ENCODE measurements around the gene AKAP9.
A peak's percentile ranks its signal among the peaks of the same experiment; 100 is the strongest.

AKAP9 gene

DNA sequence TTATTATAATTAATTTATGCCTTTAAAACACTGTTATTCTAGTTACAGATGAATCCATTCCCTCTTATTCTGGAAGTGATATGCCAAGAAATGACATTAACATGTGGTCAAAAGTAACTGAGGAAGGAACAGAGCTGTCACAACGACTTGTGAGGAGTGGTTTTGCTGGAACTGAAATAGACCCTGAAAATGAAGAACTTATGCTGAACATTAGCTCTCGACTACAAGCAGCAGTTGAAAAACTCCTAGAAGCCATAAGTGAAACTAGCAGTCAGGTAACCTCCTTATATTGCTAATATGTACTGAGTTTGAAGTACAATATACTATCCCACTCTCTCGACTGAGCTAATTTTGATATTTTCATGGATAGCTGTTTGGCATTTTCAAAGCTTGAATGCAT, 112.0 kb downstream of the AKAP9 start:
- no peak overlapping the region for H3K4me3 ChIP-seq (ENCODE audit: control insufficient read depth in 1 of 7, extremely low read depth in 1 of 7, insufficient read depth in 4 of 7, low read depth in 2 of 7, low read length in 6 of 7)
- H3K9me3 ChIP-seq (ENCODE audit: control extremely low read depth in 1 of 5, control insufficient read depth in 4 of 5, insufficient read depth in 2 of 5, low read depth in 1 of 5, low read length in 4 of 5) = no peaks in the 10 kb centered on the region
- H3K36me3 ChIP-seq (ENCODE audit: control insufficient read depth in 4 of 4, insufficient read depth in 4 of 4, low read length in 3 of 4) = peaks cover 8 to 25% (median 16%) of the 10 kb centered on the region in 4 experiments
- H3K4me1 ChIP-seq (ENCODE audit: control extremely low read depth in 1 of 4, control insufficient read depth in 4 of 4, insufficient read depth in 4 of 4, low read length in 3 of 4) = peaks cover 0 to 12% (median 6%) of the 10 kb centered on the region in 4 experiments
- no peaks in the 10 kb centered on the region for H3K27me3 ChIP-seq (replicated peaks in 2 of 5; ENCODE audit: control insufficient read depth in 4 of 5, insufficient read depth in 5 of 5, low read length in 4 of 5)
- WGBS (ENCODE audit: insufficient coverage) = 0% methylated on average over 1 of the region's 3 CpGs
- H3K27ac ChIP-seq (ENCODE audit: insufficient read depth in 1 of 2, low read depth in 1 of 2, low read length in 2 of 2, poor library complexity in 1 of 2, severe bottlenecking in 2 of 2) = no peak overlapping the region
- ChIA-PET POLR2A (no interaction called here), CTCF (no interaction called here)
- DNase-seq = peak in 2 of 3 donors; percentile 42 to 53

DNA sequence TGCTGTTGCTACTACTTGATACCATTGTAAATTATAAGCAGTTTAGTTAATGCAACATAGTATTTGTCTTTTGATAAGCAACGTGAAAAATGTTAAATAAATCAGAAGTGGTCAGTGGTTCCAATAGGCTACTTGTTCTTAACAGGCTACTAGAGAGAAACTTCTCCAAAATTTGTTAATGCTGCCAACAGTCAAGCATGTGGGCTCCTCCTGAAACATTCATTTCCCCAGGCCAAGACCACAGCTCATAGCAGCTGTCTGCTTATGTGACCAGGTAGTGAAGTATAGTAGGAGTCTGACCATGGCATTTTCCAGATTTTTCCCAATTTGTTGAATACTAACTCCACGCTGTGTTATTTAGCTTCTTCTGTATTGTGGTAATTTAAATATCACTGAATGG, 112.7 kb downstream of the AKAP9 start:
- CTCF ChIA-PET = no interaction called here
- WGBS (ENCODE audit: insufficient coverage) = no CpG with 5 or more reads among the region's 2 CpGs
- POLR2A ChIA-PET = interaction anchor here (0.6 kb wide), 1 partner anchor 21 kb away, joined by 4 read pairs; no protein-coding TSS in a partner anchor

DNA sequence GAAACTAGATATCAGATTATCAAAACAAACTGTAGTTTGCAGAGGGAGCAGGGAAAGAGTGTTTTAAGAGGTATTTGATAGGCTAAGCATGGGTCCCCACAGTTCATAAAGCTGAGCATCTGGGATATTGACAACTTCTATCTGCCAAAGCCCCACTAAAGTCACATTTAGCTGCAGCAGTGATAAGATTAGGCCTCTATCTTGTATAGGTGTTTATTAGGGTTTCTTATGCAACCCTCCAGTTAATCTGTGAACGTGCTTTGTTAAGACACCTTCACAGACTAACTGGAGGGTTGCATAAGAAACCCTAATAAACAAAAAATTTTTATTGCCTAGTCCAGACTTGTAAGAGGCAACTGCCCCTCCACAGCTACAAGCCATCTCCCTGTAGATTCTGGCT, 115.6 kb downstream of the AKAP9 start:
- 100% methylated on average over 1 of the region's 1 CpG for WGBS (ENCODE audit: insufficient coverage)
- peaks cover 0 to 10% (median 5%) of the 10 kb centered on the region in 4 experiments for H3K36me3 ChIP-seq (ENCODE audit: control insufficient read depth in 4 of 4, insufficient read depth in 4 of 4, low read length in 3 of 4)
- DNase-seq = no peak
- H3K4me3 ChIP-seq (ENCODE audit: control insufficient read depth in 1 of 7, extremely low read depth in 1 of 7, insufficient read depth in 4 of 7, low read depth in 2 of 7, low read length in 6 of 7) = no peak overlapping the region
- ChIA-PET POLR2A (no interaction called here), CTCF (no interaction called here)
- no peaks in the 10 kb centered on the region for H3K27me3 ChIP-seq (replicated peaks in 2 of 5; ENCODE audit: control insufficient read depth in 4 of 5, insufficient read depth in 5 of 5, low read length in 4 of 5)
- peaks cover 0 to 28% (median 10%) of the 10 kb centered on the region in 4 experiments for H3K4me1 ChIP-seq (ENCODE audit: control extremely low read depth in 1 of 4, control insufficient read depth in 4 of 4, insufficient read depth in 4 of 4, low read length in 3 of 4)
- H3K9me3 ChIP-seq (ENCODE audit: control extremely low read depth in 1 of 5, control insufficient read depth in 4 of 5, insufficient read depth in 2 of 5, low read depth in 1 of 5, low read length in 4 of 5) = no peaks in the 10 kb centered on the region
- H3K27ac ChIP-seq (ENCODE audit: insufficient read depth in 1 of 2, low read depth in 1 of 2, low read length in 2 of 2, poor library complexity in 1 of 2, severe bottlenecking in 2 of 2) = no peak overlapping the region

More for the DNA sequence above, 112.7 kb downstream of the AKAP9 start:
- no peaks in the 10 kb centered on the region for H3K9me3 ChIP-seq (ENCODE audit: control extremely low read depth in 1 of 5, control insufficient read depth in 4 of 5, insufficient read depth in 2 of 5, low read depth in 1 of 5, low read length in 4 of 5)
- peaks cover 0 to 18% (median 9%) of the 10 kb centered on the region in 4 experiments for H3K4me1 ChIP-seq (ENCODE audit: control extremely low read depth in 1 of 4, control insufficient read depth in 4 of 4, insufficient read depth in 4 of 4, low read length in 3 of 4)
- no peak overlapping the region for H3K27ac ChIP-seq (ENCODE audit: insufficient read depth in 1 of 2, low read depth in 1 of 2, low read length in 2 of 2, poor library complexity in 1 of 2, severe bottlenecking in 2 of 2)
- H3K4me3 ChIP-seq (ENCODE audit: control insufficient read depth in 1 of 7, extremely low read depth in 1 of 7, insufficient read depth in 4 of 7, low read depth in 2 of 7, low read length in 6 of 7) = no peak overlapping the region
- DNase-seq = no peak
- peaks cover 6 to 24% (median 15%) of the 10 kb centered on the region in 4 experiments for H3K36me3 ChIP-seq (ENCODE audit: control insufficient read depth in 4 of 4, insufficient read depth in 4 of 4, low read length in 3 of 4)
- H3K27me3 ChIP-seq (replicated peaks in 2 of 5; ENCODE audit: control insufficient read depth in 4 of 5, insufficient read depth in 5 of 5, low read length in 4 of 5) = no peaks in the 10 kb centered on the region

DNA sequence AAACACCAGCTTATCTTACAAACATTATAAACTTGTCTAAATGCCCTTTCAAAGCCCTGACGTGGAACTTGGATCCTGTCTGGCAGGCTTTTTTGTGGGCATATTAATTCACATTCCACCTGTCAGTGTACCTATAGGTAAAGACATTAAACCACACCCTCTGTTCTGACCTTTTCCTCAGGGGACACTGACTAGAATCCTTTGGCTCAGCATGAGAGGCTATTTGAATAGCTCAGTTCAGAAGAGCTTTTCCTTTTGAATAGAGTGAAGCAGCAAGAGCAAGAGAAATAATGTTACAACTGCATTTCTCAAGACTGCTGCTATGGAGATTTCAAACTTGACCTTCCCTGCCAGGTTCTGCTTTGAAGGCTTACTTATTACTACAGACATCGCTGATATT, 116.7 kb downstream of the AKAP9 start:
- H3K9me3 ChIP-seq (ENCODE audit: control extremely low read depth in 1 of 5, control insufficient read depth in 4 of 5, insufficient read depth in 2 of 5, low read depth in 1 of 5, low read length in 4 of 5) = no peaks in the 10 kb centered on the region
- ChIA-PET POLR2A (no interaction called here), CTCF (no interaction called here)
- H3K4me3 ChIP-seq (ENCODE audit: control insufficient read depth in 1 of 7, extremely low read depth in 1 of 7, insufficient read depth in 4 of 7, low read depth in 2 of 7, low read length in 6 of 7) = no peak overlapping the region
- DNase-seq = no peak
- peaks cover 0 to 28% (median 10%) of the 10 kb centered on the region in 4 experiments for H3K4me1 ChIP-seq (ENCODE audit: control extremely low read depth in 1 of 4, control insufficient read depth in 4 of 4, insufficient read depth in 4 of 4, low read length in 3 of 4)
- 95% methylated on average over 2 of the region's 2 CpGs for WGBS (ENCODE audit: insufficient coverage)
- H3K27me3 ChIP-seq (replicated peaks in 2 of 5; ENCODE audit: control insufficient read depth in 4 of 5, insufficient read depth in 5 of 5, low read length in 4 of 5) = no peaks in the 10 kb centered on the region
- peaks cover 3 to 10% (median 5%) of the 10 kb centered on the region in 4 experiments for H3K36me3 ChIP-seq (ENCODE audit: control insufficient read depth in 4 of 4, insufficient read depth in 4 of 4, low read length in 3 of 4)
- H3K27ac ChIP-seq (ENCODE audit: insufficient read depth in 1 of 2, low read depth in 1 of 2, low read length in 2 of 2, poor library complexity in 1 of 2, severe bottlenecking in 2 of 2) = no peak overlapping the region

- peak; percentile 7 to 68 (median 57) for DNase-seq
- H3K9me3 ChIP-seq (ENCODE audit: control extremely low read depth in 1 of 5, control insufficient read depth in 4 of 5, insufficient read depth in 2 of 5, low read depth in 1 of 5, low read length in 4 of 5) = no peaks in the 10 kb centered on the region
- no peaks in the 10 kb centered on the region for H3K27me3 ChIP-seq (replicated peaks in 2 of 5; ENCODE audit: control insufficient read depth in 4 of 5, insufficient read depth in 5 of 5, low read length in 4 of 5)
- peaks cover 7 to 10% (median 7%) of the 10 kb centered on the region in 4 experiments for H3K36me3 ChIP-seq (ENCODE audit: control insufficient read depth in 4 of 4, insufficient read depth in 4 of 4, low read length in 3 of 4)
- peaks cover 0 to 25% (median 8%) of the 10 kb centered on the region in 4 experiments for H3K4me1 ChIP-seq (ENCODE audit: control extremely low read depth in 1 of 4, control insufficient read depth in 4 of 4, insufficient read depth in 4 of 4, low read length in 3 of 4)
- ChIA-PET CTCF (no interaction called here), POLR2A (no interaction called here)
- peak overlapping the region in 1 of 7 experiments; percentile 5 for H3K4me3 ChIP-seq (ENCODE audit: control insufficient read depth in 1 of 7, extremely low read depth in 1 of 7, insufficient read depth in 4 of 7, low read depth in 2 of 7, low read length in 6 of 7)
- no peak overlapping the region for H3K27ac ChIP-seq (ENCODE audit: insufficient read depth in 1 of 2, low read depth in 1 of 2, low read length in 2 of 2, poor library complexity in 1 of 2, severe bottlenecking in 2 of 2)
- no CpG with 5 or more reads among the region's 5 CpGs for WGBS (ENCODE audit: insufficient coverage)
These were observed 117.4 kb downstream of the AKAP9 start for GRCh38 chr7:92058040-92058439.

GRCh38 chr7:92058899-92059298, 118.2 kb downstream of the AKAP9 start:
- POLR2A ChIA-PET = no interaction called here
- Histone ChIP-seq H3K4me3 (ENCODE audit: control insufficient read depth in 1 of 7, extremely low read depth in 1 of 7, insufficient read depth in 4 of 7, low read depth in 2 of 7, low read length in 6 of 7) (no peak overlapping the region), H3K27me3 (replicated peaks in 2 of 5; ENCODE audit: control insufficient read depth in 4 of 5, insufficient read depth in 5 of 5, low read length in 4 of 5) (no peaks in the 10 kb centered on the region), H3K4me1 (ENCODE audit: control extremely low read depth in 1 of 4, control insufficient read depth in 4 of 4, insufficient read depth in 4 of 4, low read length in 3 of 4) (peaks cover 0 to 21% (median 5%) of the 10 kb centered on the region in 4 experiments), H3K27ac (ENCODE audit: insufficient read depth in 1 of 2, low read depth in 1 of 2, low read length in 2 of 2, poor library complexity in 1 of 2, severe bottlenecking in 2 of 2) (no peak overlapping the region), H3K36me3 (ENCODE audit: control insufficient read depth in 4 of 4, insufficient read depth in 4 of 4, low read length in 3 of 4) (peaks cover 8 to 15% (median 11%) of the 10 kb centered on the region in 4 experiments), H3K9me3 (ENCODE audit: control extremely low read depth in 1 of 5, control insufficient read depth in 4 of 5, insufficient read depth in 2 of 5, low read depth in 1 of 5, low read length in 4 of 5) (no peaks in the 10 kb centered on the region)
- CTCF ChIA-PET = no interaction called here
- no CpG with 5 or more reads among the region's 2 CpGs for WGBS (ENCODE audit: insufficient coverage)
- no peak for DNase-seq

- DNase-seq = no peak
- WGBS (ENCODE audit: insufficient coverage) = 100% methylated on average over 4 of the region's 5 CpGs
- POLR2A ChIA-PET = no interaction called here
- no peak overlapping the region for H3K27ac ChIP-seq (ENCODE audit: insufficient read depth in 1 of 2, low read depth in 1 of 2, low read length in 2 of 2, poor library complexity in 1 of 2, severe bottlenecking in 2 of 2)
- H3K36me3 ChIP-seq (ENCODE audit: control insufficient read depth in 4 of 4, insufficient read depth in 4 of 4, low read length in 3 of 4) = peaks cover 14 to 17% (median 14%) of the 10 kb centered on the region in 4 experiments
- no peaks in the 10 kb centered on the region for H3K27me3 ChIP-seq (replicated peaks in 2 of 5; ENCODE audit: control insufficient read depth in 4 of 5, insufficient read depth in 5 of 5, low read length in 4 of 5)
- CTCF ChIA-PET = interaction anchor here (1.0 kb wide), 1 partner anchor 116 kb away, joined by 3 read pairs; no protein-coding TSS in a partner anchor
- H3K4me1 ChIP-seq (ENCODE audit: control extremely low read depth in 1 of 4, control insufficient read depth in 4 of 4, insufficient read depth in 4 of 4, low read length in 3 of 4) = peaks cover 0 to 21% (median 5%) of the 10 kb centered on the region in 4 experiments
- H3K9me3 ChIP-seq (ENCODE audit: control extremely low read depth in 1 of 5, control insufficient read depth in 4 of 5, insufficient read depth in 2 of 5, low read depth in 1 of 5, low read length in 4 of 5) = no peaks in the 10 kb centered on the region
- H3K4me3 ChIP-seq (ENCODE audit: control insufficient read depth in 1 of 7, extremely low read depth in 1 of 7, insufficient read depth in 4 of 7, low read depth in 2 of 7, low read length in 6 of 7) = no peak overlapping the region
These were observed 120.5 kb downstream of the AKAP9 start for GRCh38 chr7:92061154-92061553.
